ENCODE data around the gene WDR90. TPM values are rescaled to one million over a fixed set of nuclear protein-coding genes. Genes with fewer than 3 reads are reported as not detected.

Gene WDR90
- total RNA-seq, 2 donors from 2014 or later, result 28.3 to 57.6 TPM

DNA sequence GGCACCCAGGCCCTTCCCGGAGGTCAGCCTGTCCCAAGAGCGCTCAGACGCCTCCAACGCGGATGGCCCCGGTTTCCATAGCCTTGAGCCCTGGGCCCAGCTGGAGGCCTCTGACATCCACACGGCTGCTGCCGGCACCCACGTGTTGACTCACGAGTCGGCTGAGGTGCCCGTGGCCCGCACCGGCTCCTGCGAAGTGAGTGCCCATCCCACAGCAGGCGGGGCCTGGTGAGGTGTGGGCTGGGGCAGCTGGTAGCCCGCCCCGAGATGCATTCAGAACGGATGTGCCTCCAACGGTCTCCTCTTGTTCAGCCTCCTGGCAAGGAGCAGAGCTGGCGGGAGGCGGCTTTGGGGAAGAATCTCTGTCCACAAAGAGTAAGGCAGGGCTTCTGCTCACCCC is 2.7 kb downstream of the WDR90 start:
- ATAC-seq (no peak), DNase-seq (no peak)
- intact Hi-C loops (cut with DNase I, micrococcal nuclease), result no loop called here

DNA sequence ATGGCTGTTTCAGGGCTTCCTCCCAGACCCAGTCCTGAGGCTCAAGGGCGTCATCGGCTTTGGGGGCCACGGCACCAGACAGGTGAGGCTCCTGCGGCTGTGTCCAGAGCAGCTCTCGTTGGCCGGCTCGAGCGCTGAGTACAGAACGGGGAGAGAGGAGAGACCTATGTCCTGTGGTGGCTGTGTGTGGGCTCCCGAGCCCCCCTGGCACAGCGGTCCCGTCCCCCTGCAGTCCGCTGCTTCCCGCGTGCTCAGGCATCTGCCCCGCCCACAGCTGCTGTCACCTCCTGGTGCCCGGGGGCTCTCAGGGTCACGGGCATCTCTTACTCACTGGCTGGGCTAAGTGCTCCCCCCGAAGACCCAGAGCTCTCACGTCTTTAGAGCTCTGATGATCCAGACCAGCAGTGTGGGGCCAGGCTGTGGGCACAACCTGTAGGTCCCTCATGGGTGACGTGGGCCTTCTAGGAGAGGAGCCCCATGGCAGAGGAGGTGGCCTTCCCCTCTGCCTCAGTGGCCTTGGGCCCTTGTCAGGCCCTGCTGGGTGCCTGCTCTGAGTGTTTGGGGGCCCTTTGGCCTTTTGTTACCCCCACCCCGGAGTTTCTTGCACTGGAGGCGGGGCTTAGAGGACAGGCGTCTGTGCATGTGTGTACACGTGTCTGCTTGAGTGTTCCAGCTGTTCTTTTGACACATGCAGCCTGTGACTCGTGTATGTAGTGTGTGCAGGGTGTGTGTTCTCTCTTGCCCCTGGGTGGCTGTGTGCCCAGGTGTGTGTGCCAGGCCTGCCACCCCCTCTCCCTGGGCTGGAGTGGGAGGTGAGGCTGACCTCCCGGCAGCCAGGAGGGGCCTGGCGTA is 3.5 kb downstream of the WDR90 start:
- ATAC-seq, result no peak
- no peak for DNase-seq
- intact Hi-C loops (cut with DNase I, micrococcal nuclease), result no loop called here

DNA sequence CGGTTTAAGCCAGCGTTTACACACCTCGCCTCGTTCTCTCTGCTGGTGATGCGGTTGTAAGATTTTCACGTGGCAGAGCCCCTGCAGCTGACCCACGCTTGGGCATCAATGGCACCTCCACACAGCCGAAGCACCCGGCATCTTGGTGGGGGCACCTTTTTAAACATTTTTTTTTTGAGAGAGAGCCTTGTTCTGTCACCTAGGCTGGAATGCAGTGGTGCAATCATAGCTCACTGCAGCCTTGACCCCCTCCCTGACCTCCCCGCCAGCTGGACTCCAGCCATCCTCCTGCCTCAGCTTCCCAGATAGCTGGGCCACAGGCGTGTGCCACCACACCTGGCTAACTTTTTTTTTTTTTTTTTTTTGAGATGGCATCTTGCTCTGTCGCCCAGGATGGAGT is 4.9 kb downstream of the WDR90 start:
- ATAC-seq, result no peak
- DNase-seq, result no peak
- intact Hi-C loops (cut with DNase I, micrococcal nuclease), result no loop called here

DNA sequence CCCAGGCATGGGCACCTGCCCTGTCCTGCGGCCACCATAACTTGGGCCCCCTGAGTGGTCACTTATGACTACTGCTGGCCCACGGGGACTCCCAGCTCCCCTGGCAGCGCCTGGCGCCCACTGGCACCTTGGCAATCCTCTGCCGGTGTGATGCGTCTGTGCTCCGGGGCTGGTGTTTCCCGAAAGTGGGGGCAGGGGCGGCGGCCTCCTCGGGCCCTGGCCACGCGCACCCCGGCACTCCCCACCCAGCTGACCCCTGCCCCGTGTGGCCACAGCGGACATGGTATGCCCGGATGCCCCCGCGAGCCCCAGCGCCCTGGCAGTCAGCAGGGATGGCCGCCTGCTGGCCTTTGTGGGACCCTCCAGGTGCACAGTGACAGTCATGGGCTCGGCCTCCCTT is 8.3 kb downstream of the WDR90 start:
- DNase-seq (no peak), ATAC-seq (no peak)
- intact Hi-C loops (cut with DNase I, micrococcal nuclease), result no loop called here

DNA sequence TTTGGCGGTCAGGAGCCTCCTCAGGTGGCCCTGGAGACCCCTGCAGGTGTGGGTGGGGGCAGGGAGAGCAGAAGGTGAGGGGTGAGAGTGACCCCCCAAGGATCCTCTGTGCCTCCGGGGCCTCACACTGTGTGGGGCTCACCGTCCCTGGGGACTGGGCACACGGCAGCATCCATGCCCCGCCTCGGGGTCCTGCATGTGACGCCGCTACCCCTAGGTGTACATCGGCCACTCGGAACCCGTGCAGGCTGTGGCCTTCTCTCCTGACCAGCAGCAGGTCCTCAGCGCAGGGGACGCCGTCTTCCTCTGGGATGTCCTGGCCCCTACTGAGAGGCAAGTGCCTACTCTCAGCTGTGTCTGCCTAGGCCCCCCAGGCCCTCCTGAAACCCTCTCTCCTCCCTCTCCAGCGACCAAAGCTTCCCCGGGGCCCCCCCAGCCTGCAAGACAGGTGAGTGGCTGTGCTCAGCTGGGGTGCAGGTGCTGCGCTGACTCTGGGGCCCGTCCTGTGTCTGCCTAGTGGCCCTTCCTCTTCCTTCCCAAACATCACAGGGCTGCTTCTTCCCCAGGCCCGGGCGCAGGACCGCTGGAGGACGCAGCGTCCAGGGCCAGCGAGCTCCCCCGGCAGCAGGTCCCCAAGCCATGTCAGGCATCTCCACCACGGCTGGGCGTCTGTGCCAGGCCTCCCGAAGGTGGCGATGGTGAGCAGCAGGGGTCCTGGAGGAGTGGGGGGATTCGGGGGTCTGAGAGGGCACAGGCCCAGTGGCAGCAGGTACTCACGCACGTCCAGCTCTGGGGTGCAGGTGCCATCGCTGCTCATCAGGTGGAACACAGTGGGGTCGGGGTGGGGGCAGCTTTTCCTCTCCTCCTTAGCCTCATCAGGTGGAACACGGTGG is 9.8 kb downstream of the WDR90 start:
- intact Hi-C loops (cut with DNase I, micrococcal nuclease), result no loop called here
- no peak for DNase-seq
- no peak for ATAC-seq

DNA sequence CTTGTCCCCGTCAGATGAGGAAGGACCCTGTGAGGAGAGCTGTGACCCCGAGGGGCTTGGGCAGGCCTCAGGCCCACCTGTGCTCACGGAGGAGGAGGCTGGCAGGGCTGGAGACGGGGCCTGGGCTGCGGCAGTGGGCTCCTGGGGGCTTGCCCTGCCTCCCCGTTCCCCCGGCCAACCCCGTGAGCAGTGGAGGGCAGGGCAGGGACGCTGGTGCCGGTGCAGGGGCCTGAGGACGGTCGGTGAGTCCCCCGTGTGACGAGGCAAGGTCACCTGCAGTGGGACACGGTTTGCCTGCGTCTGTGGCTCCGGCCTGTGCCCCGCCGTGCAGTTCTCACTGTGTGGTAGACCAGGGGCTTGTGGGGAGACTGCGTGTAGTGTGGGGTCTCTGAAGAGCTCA is 10.5 kb downstream of the WDR90 start:
- intact Hi-C loops (cut with DNase I, micrococcal nuclease), result no loop called here
- ATAC-seq (no peak), DNase-seq (no peak)

DNA sequence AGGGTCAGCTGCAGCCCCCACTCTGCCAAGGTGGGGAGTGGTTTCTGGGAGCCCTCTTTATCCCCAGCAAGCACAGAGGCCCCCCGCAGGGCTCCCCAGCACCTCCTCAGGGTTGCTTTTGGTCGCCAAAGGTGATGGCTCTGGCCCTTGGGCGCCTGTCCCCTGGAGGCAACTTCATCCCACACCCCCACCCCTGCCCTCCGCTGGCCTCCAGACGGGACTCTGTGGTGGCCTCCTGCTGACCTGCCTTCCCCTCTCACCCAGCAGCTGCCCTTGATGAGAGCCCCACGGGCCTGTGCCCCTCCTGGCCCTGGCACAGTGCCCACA is 10.9 kb downstream of the WDR90 start:
- intact Hi-C loops (cut with DNase I, micrococcal nuclease), result no loop called here
- ATAC-seq (no peak), DNase-seq (no peak)

DNA sequence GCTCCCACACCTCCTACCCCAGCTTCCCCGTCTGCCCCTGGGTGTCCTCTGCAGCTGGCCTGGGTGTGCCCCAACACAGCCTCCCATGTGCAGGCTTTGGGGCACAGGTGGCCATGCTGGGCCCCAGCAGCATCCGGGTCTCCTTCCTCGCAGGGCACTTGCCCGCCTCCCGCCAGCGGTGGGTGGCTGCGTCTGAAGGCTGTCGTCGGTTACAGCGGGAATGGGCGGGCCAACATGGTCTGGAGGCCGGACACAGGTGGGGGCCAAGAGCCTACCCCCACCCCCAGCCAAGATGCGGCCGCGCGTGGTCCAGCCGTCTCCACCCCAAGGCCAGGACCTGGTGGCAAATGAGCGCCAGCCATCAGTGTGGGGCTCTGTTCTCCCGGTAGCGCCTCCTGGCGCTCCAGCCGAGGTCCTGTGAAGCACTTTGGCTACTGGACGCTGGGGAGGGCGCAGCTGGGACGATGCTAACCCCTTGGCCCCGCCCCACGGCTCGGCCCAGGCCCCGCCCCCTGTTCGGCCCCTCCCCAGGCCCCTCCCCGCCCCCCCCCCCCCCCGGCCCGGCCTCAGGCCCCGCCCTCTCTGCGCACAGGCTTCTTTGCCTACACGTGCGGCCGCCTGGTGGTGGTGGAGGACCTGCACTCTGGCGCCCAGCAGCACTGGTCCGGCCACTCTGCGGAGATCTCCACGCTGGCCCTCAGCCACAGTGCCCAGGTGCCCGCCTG is 11.5 kb downstream of the WDR90 start:
- intact Hi-C loops (cut with DNase I, micrococcal nuclease), result no loop called here
- DNase-seq, result peak; percentile 91 to 94
- ATAC-seq, result peak; percentile 92

DNA sequence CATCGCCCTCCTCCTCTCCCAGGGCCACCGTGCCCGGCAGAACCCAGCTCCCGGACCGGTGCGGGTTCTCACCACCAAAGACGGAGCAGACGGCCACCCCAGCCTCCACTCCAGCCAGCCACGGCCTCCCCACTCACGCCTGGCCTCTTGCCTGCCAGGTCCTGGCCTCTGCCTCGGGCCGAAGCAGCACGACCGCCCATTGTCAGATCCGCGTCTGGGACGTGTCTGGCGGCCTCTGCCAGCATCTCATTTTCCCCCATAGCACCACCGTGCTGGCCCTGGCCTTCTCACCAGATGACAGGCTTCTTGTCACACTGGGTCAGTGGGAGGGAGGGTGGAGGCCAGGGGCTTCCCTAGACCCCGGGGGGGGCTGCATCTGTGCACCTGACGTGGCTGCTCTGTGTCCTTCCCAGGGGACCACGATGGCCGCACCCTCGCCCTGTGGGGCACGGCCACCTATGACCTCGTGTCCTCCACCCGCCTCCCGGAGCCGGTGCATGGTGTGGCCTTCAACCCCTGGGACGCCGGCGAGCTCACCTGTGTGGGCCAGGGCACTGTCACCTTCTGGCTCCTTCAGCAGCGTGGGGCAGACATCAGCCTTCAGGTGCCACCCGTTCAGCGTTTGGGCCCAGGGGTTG is 12.1 kb downstream of the WDR90 start:
- intact Hi-C loops (cut with DNase I, micrococcal nuclease), result no loop called here
- ATAC-seq, result no peak
- peak; percentile 37 to 48 for DNase-seq

DNA sequence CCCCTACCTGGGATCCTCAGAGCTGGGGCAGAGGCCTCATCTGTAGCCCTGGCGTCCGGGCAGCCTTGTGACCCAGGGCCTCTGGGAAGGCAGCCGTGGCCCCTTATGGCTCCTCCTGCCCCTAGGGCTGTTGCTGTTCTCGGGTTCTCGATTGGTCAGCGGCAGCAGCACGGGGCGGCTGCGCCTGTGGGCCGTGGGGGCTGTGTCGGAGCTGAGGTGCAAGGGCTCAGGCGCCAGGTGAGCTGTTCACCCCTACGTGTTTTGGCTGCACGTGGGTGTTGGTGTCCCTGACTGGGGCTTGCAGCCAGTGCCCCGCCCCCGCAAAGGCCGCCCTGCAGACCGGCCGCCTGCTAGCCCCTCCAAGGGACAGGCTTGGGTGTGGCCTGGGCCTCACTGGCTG is 12.9 kb downstream of the WDR90 start:
- intact Hi-C loops (cut with DNase I, micrococcal nuclease), result no loop called here
- ATAC-seq (no peak), DNase-seq (no peak)

DNA sequence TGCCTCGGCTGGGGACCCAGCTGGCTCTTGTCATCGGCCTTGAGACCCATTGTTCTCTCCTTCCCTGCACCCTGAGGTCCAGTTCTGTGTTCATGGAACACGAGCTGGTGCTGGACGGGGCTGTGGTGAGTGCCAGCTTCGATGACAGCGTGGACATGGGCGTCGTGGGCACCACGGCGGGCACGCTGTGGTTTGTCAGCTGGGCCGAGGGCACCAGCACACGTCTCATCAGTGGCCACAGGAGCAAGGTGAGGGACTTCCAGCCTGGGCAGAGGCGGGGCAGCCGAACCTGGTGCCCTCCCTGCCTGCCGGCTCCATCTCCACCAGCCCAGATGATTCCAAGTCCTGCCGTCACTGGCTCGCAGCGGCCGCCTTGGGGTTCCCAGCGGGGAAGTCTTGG is 13.4 kb downstream of the WDR90 start:
- ATAC-seq, result no peak
- no peak for DNase-seq
- intact Hi-C loops (cut with DNase I, micrococcal nuclease), result no loop called here

DNA sequence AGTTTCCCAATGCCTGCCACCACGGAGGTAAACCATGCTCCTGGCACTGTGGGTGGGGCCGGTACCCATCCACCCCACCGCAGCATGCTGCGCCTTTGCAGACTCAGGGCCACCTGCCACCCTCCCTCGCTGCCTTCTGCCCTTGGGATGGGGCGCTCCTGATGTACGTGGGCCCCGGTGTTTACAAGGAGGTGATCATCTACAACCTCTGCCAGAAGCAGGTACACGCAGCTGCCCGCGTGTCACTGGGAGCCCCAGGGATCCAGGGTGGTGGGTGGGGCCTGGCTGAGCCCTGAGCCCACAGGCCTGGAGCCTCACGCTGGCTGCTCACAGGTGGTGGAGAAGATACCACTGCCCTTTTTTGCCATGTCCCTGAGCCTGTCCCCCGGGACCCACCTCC is 17.4 kb downstream of the WDR90 start:
- intact Hi-C loops (cut with DNase I, micrococcal nuclease), result no loop called here
- ATAC-seq (no peak), DNase-seq (no peak)

DNA sequence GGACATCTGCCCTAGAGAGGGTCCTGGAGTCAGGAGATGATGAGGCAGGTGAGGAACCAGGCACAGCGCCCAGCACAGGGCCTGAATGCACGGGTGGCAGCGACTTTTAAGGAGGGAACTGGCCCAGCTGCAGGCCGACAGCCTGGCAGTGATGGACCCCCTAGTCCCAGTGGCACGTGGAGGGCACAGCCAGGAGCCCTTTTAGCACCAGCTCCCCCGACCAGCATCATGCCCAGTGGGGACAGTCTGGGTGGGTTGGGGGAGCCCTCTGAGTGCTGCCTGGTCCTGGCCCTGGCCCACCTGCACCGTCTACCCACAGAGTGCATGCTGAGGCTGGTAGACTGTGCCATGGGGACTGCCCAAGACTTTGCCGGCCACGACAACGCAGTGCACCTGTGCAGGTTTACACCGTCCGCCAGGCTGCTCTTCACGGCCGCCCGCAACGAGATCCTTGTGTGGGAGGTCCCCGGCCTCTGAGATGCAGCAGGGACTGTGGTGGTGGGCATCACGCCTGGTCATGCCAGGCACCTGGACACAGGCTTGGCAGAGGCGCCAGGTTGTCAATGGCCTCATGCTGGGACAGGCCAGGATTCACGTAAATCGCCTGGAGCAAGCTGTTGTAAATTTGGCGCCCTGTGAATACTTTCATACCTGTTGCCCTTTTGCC is 18.1 kb downstream of the WDR90 start:
- DNase-seq (no peak), ATAC-seq (no peak)
- intact Hi-C loops (cut with DNase I, micrococcal nuclease), result no loop called here

DNA sequence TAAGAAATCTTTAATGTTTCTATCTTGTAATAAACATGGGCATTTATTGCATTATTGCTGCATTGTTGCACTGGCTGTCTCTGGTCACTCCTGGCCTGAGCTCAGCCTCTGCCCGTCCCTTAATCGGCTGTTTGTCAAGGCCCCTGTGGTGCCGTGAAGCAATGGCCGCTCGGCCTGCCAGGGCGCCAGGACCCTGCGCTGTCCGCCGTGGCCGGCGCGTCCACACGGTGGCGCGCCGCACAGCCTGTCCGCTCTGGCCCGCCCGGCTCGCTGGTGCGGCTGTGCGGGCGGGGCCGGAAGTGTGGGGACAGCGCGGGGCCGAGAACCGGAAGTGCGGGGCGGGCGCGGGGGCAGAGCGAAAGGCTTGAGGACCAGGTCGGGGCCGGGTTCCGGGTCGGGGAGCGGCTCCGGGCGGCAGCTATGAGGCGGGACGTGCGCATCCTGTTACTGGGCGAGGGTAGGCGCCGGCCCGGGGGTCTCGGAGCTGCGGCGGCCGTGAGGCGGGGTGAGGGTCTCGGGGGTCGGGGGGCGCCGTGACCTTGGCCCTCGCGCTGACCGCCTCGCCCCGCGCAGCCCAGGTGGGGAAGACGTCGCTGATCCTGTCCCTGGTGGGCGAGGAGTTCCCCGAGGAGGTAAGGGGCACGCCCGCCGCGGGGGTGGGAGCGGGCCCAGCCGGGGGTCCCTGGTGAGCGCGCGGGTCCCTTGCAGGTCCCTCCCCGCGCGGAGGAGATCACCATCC is 18.8 kb downstream of the WDR90 start, which contains the start of gene RHOT2:
RHOT2 (plus strand) TSS at position 353 of the 739 bp plus-strand sequence; CDS start at position 421, 68 bp downstream.
- ATAC-seq (peak; percentile 92), DNase-seq (peak; percentile 90 to 96)
- intact Hi-C loops (cut with DNase I, micrococcal nuclease), result no loop called here

DNA sequence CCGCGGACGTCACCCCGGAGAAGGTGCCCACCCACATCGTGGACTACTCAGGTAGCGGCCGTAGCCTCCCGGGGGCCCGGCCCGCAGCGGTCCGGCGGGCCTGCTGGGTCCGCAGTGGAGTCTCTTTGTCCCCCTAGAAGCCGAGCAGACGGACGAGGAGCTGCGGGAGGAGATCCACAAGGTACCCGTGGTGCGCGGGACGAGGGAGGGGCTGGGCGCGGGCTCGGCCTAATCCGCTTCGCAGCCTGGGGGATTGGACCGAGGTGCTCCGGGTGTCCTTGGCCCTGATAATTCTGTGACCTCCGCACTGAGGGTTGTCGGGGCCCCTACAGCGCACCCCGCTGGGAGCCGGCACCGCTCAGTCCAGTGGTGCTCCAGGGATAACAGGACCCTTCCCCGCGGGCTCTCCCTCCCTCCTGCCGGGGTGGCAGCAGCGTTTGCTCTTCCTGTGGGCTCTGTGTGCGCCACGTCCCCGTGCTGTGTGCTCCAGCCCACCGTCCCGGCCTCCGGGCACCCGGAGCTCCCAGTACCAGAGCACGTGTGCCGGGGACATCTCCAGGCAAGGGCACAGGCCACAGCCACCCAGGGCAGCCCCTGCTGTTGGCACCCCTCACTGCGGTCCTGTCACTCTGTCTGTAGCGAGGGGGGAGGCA is 19.5 kb downstream of the WDR90 start:
- intact Hi-C loops (cut with DNase I, micrococcal nuclease), result no loop called here
- DNase-seq, result no peak
- peak; percentile 30 for ATAC-seq

DNA sequence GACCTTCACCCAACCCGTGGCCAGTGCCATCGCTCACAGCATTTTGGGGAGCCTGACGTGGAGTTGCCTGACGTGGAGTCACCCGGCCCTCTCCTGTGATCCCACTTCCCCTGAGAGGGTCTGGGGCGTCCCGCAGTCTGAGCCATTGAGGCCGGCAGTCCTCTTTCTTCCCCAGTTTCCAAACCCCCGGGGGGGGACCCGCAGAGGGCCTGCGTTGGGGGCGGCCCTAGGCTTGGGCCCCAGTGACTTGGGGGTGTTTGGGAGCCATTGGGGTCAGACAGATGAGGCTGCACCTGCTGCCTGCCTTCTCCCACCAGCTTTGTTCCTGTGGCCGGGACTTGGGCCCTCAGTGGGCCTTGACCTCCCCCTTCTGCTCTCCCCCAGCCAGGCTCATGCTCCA is 20.5 kb downstream of the WDR90 start:
- intact Hi-C loops (cut with DNase I, micrococcal nuclease), result no loop called here
- DNase-seq (no peak), ATAC-seq (no peak)
